ENCODE results near the gene CACNB4.

GRCh38 chr2:151860210-151860609 is 238.6 kb downstream of the CACNB4 start:
- TF ChIP-seq, protein P1, sequence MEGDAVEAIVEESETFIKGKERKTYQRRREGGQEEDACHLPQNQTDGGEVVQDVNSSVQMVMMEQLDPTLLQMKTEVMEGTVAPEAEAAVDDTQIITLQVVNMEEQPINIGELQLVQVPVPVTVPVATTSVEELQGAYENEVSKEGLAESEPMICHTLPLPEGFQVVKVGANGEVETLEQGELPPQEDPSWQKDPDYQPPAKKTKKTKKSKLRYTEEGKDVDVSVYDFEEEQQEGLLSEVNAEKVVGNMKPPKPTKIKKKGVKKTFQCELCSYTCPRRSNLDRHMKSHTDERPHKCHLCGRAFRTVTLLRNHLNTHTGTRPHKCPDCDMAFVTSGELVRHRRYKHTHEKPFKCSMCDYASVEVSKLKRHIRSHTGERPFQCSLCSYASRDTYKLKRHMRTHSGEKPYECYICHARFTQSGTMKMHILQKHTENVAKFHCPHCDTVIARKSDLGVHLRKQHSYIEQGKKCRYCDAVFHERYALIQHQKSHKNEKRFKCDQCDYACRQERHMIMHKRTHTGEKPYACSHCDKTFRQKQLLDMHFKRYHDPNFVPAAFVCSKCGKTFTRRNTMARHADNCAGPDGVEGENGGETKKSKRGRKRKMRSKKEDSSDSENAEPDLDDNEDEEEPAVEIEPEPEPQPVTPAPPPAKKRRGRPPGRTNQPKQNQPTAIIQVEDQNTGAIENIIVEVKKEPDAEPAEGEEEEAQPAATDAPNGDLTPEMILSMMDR (IDR thresholded peaks at IDR 0.05): no peak
- TF ChIP-seq, protein P2, sequence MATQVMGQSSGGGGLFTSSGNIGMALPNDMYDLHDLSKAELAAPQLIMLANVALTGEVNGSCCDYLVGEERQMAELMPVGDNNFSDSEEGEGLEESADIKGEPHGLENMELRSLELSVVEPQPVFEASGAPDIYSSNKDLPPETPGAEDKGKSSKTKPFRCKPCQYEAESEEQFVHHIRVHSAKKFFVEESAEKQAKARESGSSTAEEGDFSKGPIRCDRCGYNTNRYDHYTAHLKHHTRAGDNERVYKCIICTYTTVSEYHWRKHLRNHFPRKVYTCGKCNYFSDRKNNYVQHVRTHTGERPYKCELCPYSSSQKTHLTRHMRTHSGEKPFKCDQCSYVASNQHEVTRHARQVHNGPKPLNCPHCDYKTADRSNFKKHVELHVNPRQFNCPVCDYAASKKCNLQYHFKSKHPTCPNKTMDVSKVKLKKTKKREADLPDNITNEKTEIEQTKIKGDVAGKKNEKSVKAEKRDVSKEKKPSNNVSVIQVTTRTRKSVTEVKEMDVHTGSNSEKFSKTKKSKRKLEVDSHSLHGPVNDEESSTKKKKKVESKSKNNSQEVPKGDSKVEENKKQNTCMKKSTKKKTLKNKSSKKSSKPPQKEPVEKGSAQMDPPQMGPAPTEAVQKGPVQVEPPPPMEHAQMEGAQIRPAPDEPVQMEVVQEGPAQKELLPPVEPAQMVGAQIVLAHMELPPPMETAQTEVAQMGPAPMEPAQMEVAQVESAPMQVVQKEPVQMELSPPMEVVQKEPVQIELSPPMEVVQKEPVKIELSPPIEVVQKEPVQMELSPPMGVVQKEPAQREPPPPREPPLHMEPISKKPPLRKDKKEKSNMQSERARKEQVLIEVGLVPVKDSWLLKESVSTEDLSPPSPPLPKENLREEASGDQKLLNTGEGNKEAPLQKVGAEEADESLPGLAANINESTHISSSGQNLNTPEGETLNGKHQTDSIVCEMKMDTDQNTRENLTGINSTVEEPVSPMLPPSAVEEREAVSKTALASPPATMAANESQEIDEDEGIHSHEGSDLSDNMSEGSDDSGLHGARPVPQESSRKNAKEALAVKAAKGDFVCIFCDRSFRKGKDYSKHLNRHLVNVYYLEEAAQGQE (IDR thresholded peaks at IDR 0.05; ENCODE audit: insufficient read depth in 1 of 2, low read depth in 2 of 2, low read length in 1 of 2): no peak
- no peak for TF ChIP-seq POLR2AphosphoS5 (IDR thresholded peaks at IDR 0.05; ENCODE audit: low read depth, low read length)
- no peak for TF ChIP-seq SIN3A (IDR thresholded peaks at IDR 0.05; ENCODE audit: borderline replicate concordance, insufficient read depth, low read depth, low read length)

Measured in Panc1 (cell line).